Astrocyte of the cerebellum (primary cell): Measurements from ENCODE around the gene LIN7A.

Source experiments
- DNase-seq: peaks from one replicate; pipeline ENCODE4 v3.0.0-alpha.2; 2011; ENCODE audit warnings: low read depth
- H3K4me3 ChIP-seq: 2 replicates; pipeline ENCODE4 v1.5.1; 2011; ENCODE audit warnings: mild to moderate bottlenecking, low read depth, low read length, moderate library complexity
- CTCF ChIP-seq: IDR thresholded peaks from 2 replicates; pipeline ENCODE4 v1.5.1; 2012; ENCODE audit warnings: low read length, low read depth, moderate library complexity, mild to moderate bottlenecking; ENCODE audit errors: missing control alignments
- in situ Hi-C: cut with HindIII; loops from 2 replicates; pipeline ENCODE4 v1.10.0; 2017; ENCODE audit warnings: low sequenced_read_pairs

Gene LIN7A

GRCh38 chr12:80868576-80868975 lies 69.2 kb downstream of the LIN7A start:
- no peak for TF ChIP-seq CTCF
- in situ Hi-C loops = no loop called here
- no peak for DNase-seq
- H3K4me3 ChIP-seq = no peak overlapping the region

GRCh38 chr12:80867941-80868340 lies 69.8 kb downstream of the LIN7A start:
- DNase-seq = no peak
- H3K4me3 ChIP-seq = no peak overlapping the region
- in situ Hi-C loops = no loop called here
- TF ChIP-seq CTCF = no peak

- TF ChIP-seq CTCF = no peak
- H3K4me3 ChIP-seq = no peak overlapping the region
- no peak for DNase-seq
- in situ Hi-C loops = no loop called here
Measured at GRCh38 chr12:80864046-80864735, 73.5 kb downstream of the LIN7A start.

GRCh38 chr12:80862531-80862930 lies 75.2 kb downstream of the LIN7A start:
- H3K4me3 ChIP-seq = no peak overlapping the region
- in situ Hi-C loops = no loop called here
- no peak for TF ChIP-seq CTCF
- no peak for DNase-seq

GRCh38 chr12:80861641-80862378 lies 75.9 kb downstream of the LIN7A start:
- in situ Hi-C loops = no loop called here
- H3K4me3 ChIP-seq = no peak overlapping the region
- no peak for TF ChIP-seq CTCF
- no peak for DNase-seq

GRCh38 chr12:80860928-80861327 lies 76.8 kb downstream of the LIN7A start:
- no peak for TF ChIP-seq CTCF
- in situ Hi-C loops = no loop called here
- no peak for DNase-seq
- no peak overlapping the region for H3K4me3 ChIP-seq
